Endothelial cell of umbilical vein (primary cell): ENCODE results near the gene PRDM16. TPM values are rescaled to one million over a fixed set of nuclear protein-coding genes. Genes with fewer than 3 reads are reported as not detected.

Experiments used
- BruUV-seq: library from RNA; stranded (reverse); fragments of 400-500 nt; replicated peaks from 2 replicates; lab custom pipeline; 2021; lab: Mats Ljungman, UMichigan
- CTCF ChIA-PET: fragments of 300-600, 350-600 bp; sonication (Branson Sonifier 250); formaldehyde crosslinking; loops from one replicate; lab custom pipeline; 2021; ENCODE audit warnings: antibody characterized with exemption, inconsistent platforms; lab: Charles Lee
- POLR2A ChIA-PET: fragments of 300-600, 350-600 bp; sonication (Branson Sonifier 250); formaldehyde crosslinking; loops from one replicate; lab custom pipeline; 2021; ENCODE audit warnings: antibody characterized with exemption, inconsistent platforms; lab: Charles Lee
- DNase-seq: peaks from one replicate; pipeline ENCODE4 v3.0.0-alpha.2; 2011; ENCODE audit warnings: low read depth, low spot score
- FAIRE-seq: peaks from 2 replicates; lab custom pipeline; 2011; peaks lifted over from hg19 to GRCh38; lab: Jason Lieb, UNC
- H2AFZ ChIP-seq: 2 replicates; pipeline ENCODE4 v1.6.0; 2012; ENCODE audit warnings: low read depth, low read length, control low read depth, inconsistent platforms
- H3K27ac ChIP-seq: 2 replicates; pipeline ENCODE4 v1.5.1; 2011; ENCODE audit warnings: low read depth, mild to moderate bottlenecking, control low read depth, low read length, moderate library complexity; ENCODE audit not compliant: insufficient read depth
- H3K27me3 ChIP-seq, 2 experiments: 2 replicates each; pipeline versions ENCODE4 v1.6.0 to v1.6.1; 2011; ENCODE audit warnings: low read length in 2 of 2, mixed read lengths in 1 of 2; ENCODE audit not compliant: control insufficient read depth in 2 of 2, insufficient read depth in 2 of 2
- H3K36me3 ChIP-seq, 2 experiments: 2 replicates in 1 of 2; 3 replicates in 1 of 2; pipeline ENCODE4 v1.5.1; 2011; ENCODE audit warnings: low read length in 2 of 2, mild to moderate bottlenecking in 1 of 2, moderate library complexity in 1 of 2; ENCODE audit not compliant: control insufficient read depth in 2 of 2, insufficient read depth in 2 of 2; ENCODE audit errors: extremely low read depth in 1 of 2
- H3K4me1 ChIP-seq: 3 replicates; pipeline ENCODE4 v1.5.1; 2011; ENCODE audit warnings: mild to moderate bottlenecking, low read length; ENCODE audit not compliant: control insufficient read depth, insufficient read depth; ENCODE audit errors: extremely low read depth
- H3K4me2 ChIP-seq: 2 replicates; pipeline ENCODE4 v1.6.1; 2011; ENCODE audit warnings: low read length, control low read depth, mixed read lengths; ENCODE audit not compliant: insufficient read depth
- H3K4me3 ChIP-seq, 3 experiments: fragments of 200-600 bp in 1 of 3; sonication (generic), shearing (Covaris generic) in 1 of 3; replicated peaks in 1 of 3; 2 replicates each; pipeline ENCODE4 v1.5.1; 2011 to 2016; ENCODE audit warnings: control low read depth in 3 of 3, low read length in 3 of 3, mild to moderate bottlenecking in 2 of 3, inconsistent platforms in 1 of 3, low read depth in 1 of 3, moderate library complexity in 1 of 3; ENCODE audit not compliant: insufficient read depth in 1 of 3
- H3K79me2 ChIP-seq: 2 replicates; pipeline ENCODE4 v1.6.0; 2012; ENCODE audit warnings: low read length, inconsistent platforms; ENCODE audit not compliant: control insufficient read depth, insufficient read depth
- H3K9ac ChIP-seq: replicated peaks from 2 replicates; pipeline ENCODE3; 2011; ENCODE audit warnings: low read length, control low read depth; ENCODE audit not compliant: insufficient read depth; ENCODE audit errors: extremely low read depth
- H3K9me1 ChIP-seq: replicated peaks from 3 replicates; pipeline ENCODE4 v1.6.0; 2011; ENCODE audit warnings: mild to moderate bottlenecking, low read length; ENCODE audit not compliant: control insufficient read depth, insufficient read depth; ENCODE audit errors: extremely low read depth
- H3K9me3 ChIP-seq: replicated peaks from 2 replicates; pipeline ENCODE4 v1.5.1; 2012; ENCODE audit warnings: low read length, inconsistent platforms; ENCODE audit not compliant: control insufficient read depth, insufficient read depth
- H4K20me1 ChIP-seq: replicated peaks from 2 replicates; pipeline ENCODE3; 2011; ENCODE audit warnings: mild to moderate bottlenecking, low read length; ENCODE audit not compliant: control insufficient read depth, insufficient read depth; ENCODE audit errors: extremely low read depth
- CTCF ChIP-seq, 2 donors: IDR thresholded peaks; 1 replicate in 1 of 2; 2 replicates in 1 of 2; pipeline ENCODE4 v1.5.1; 2011; ENCODE audit warnings: low read length in 2 of 2, mild to moderate bottlenecking in 2 of 2, moderate library complexity in 2 of 2, control low read depth in 1 of 2, inconsistent platforms in 1 of 2, low read depth in 1 of 2; ENCODE audit not compliant: insufficient read depth in 1 of 2; ENCODE audit errors: extremely low read depth in 1 of 2
- EZH2 ChIP-seq: IDR thresholded peaks from 2 replicates; pipeline ENCODE4 v1.6.1; 2012; ENCODE audit warnings: borderline replicate concordance, low read depth, mild to moderate bottlenecking, moderate library complexity, low read length, inconsistent platforms; ENCODE audit not compliant: severe bottlenecking
- FOS ChIP-seq: IDR thresholded peaks from 2 replicates; pipeline ENCODE4 v1.6.1; 2011; ENCODE audit warnings: mild to moderate bottlenecking, low read length, moderate library complexity, borderline replicate concordance; ENCODE audit not compliant: insufficient read depth
- GATA2 ChIP-seq: IDR thresholded peaks from 2 replicates; pipeline ENCODE4 v1.7.0; 2011; ENCODE audit warnings: low read depth, mild to moderate bottlenecking, moderate library complexity, mixed read lengths, low read length; ENCODE audit not compliant: insufficient read length, insufficient read depth
- JUN ChIP-seq: IDR thresholded peaks from 2 replicates; pipeline ENCODE4 v1.6.1; 2011; ENCODE audit warnings: borderline replicate concordance, low read depth; ENCODE audit not compliant: insufficient read length, insufficient read depth
- MAX ChIP-seq: IDR thresholded peaks from 2 replicates; pipeline ENCODE4 v1.6.1; 2011; ENCODE audit not compliant: insufficient read depth, insufficient read length
- MYC ChIP-seq: IDR thresholded peaks from one replicate; pipeline ENCODE4 v1.6.1; 2011; ENCODE audit warnings: mild to moderate bottlenecking, low read depth, low read length
- POLR2A ChIP-seq: IDR thresholded peaks from 2 replicates; pipeline ENCODE4 v1.6.1; 2012; ENCODE audit warnings: low read depth, mild to moderate bottlenecking, control low read depth, low read length
- POLR2AphosphoS5 ChIP-seq: IDR thresholded peaks from 2 replicates; pipeline ENCODE4 v1.6.1; 2012; ENCODE audit warnings: low read depth, mild to moderate bottlenecking, control low read depth, low read length, moderate library complexity; ENCODE audit not compliant: insufficient read depth
- dilution Hi-C: fragments of 300-500 bp; cut with MboI; formaldehyde crosslinking; loops from one replicate; pipeline ENCODE4 v1.15.0; 2019; ENCODE audit warnings: low sequenced_read_pairs; ENCODE audit not compliant: extremely low pct_ligation_motif_present
- intact Hi-C: fragments of 100-400 bp; cut with micrococcal nuclease; formaldehyde crosslinking; loops from one replicate; pipeline ENCODE4 v1.10.0; 2022
- polyA plus RNA-seq, 4 experiments: library from polyadenylated mRNA; depleted of rRNA in 3 of 4; stranded (reverse) in 3 of 4; unstranded in 1 of 4; fragments of >200 nt; gene quantifications; 2 replicates each; pipeline versions ENCODE4 v1.2.1 to v1.2.3, GENCODE V29; 2011 to 2012; ENCODE audit warnings: missing spikeins in 1 of 4
- total RNA-seq: library from RNA; stranded (reverse); gene quantifications from 2 replicates; pipeline ENCODE4 v1.2.3, GENCODE V29; 2021

The PRDM16 gene
- total and polyA plus RNA-seq, 2 donors (not counting 3 experiments of a cell fraction or from before 2014, with no cell fraction given), result not detected

- BruUV-seq, result no TSS peak
- Histone ChIP-seq H4K20me1 (no peaks in the 10 kb centered on the region), H3K4me3 (no peak overlapping the region), H3K36me3 (no peaks in the 10 kb centered on the region), H3K9me1 (no peaks in the 10 kb centered on the region), H3K27ac (no peak overlapping the region), H3K9ac (no peak overlapping the region), H3K27me3 (no peaks in the 10 kb centered on the region), H3K9me3 (no peaks in the 10 kb centered on the region), H3K4me2 (no peak overlapping the region), H3K79me2 (no peaks in the 10 kb centered on the region), H3K4me1 (no peaks in the 10 kb centered on the region), H2AFZ (no peak overlapping the region)
- POLR2A ChIA-PET, result no interaction called here
- dilution Hi-C loops, result no loop called here
- TF ChIP-seq POLR2A (no peak), EZH2 (no peak), POLR2AphosphoS5 (no peak), CTCF (IDR thresholded peaks at IDR 0.05; ENCODE audit: extremely low read depth in 1 of 2, insufficient read depth in 1 of 2, low read depth in 1 of 2, low read length in 2 of 2) (no peak), MYC (no peak), JUN (no peak), MAX (no peak), FOS (no peak), GATA2 (no peak)
- FAIRE-seq, result no peak
- CTCF ChIA-PET, result no interaction called here
- no peak for DNase-seq
- intact Hi-C loops, result no loop called here
Observed at GRCh38 chr1:3373175-3373574, 304.2 kb downstream of the PRDM16 start.
